Bronchial epithelial cell (primary cell): Measurements from ENCODE around the gene MYO3B. TPM values are rescaled to one million over a fixed set of nuclear protein-coding genes. Genes with fewer than 3 reads are reported as not detected.
"Not testable (repeated sequence)": the region's sequence is repeated elsewhere in the genome, so short reads cannot be mapped to it uniquely, and the experiment has no call there.

Experiments
- DNase-seq: peaks from one replicate; pipeline ENCODE4 v3.0.0-alpha.2; 2010; ENCODE audit warnings: low read depth
- FAIRE-seq: peaks from 2 replicates; lab custom pipeline; 2011; peaks lifted over from hg19 to GRCh38; lab: Jason Lieb, UNC
- H3K27me3 ChIP-seq: 2 replicates; pipeline ENCODE4 v1.5.1; 2011; ENCODE audit warnings: low read length; ENCODE audit not compliant: control insufficient read depth, insufficient read depth
- H3K36me3 ChIP-seq: 2 replicates; pipeline ENCODE4 v1.5.1; 2011; ENCODE audit warnings: low read length; ENCODE audit not compliant: control insufficient read depth, insufficient read depth
- H3K4me3 ChIP-seq: 2 replicates; pipeline ENCODE4 v1.5.1; 2011; ENCODE audit warnings: mild to moderate bottlenecking, low read depth, low read length, control low read depth
- total RNA-seq: library from RNA; depleted of rRNA; stranded (reverse); fragments of >200 nt; gene quantifications from 2 replicates; pipeline ENCODE4 v1.2.1, GENCODE V29; 2014
- TF ChIP-seq, protein P1 (sequence below): IDR thresholded peaks from 2 replicates; pipeline ENCODE4 v1.5.1; 2011; ENCODE audit warnings: mild to moderate bottlenecking, moderate library complexity, low read length, control low read depth, inconsistent platforms; ENCODE audit not compliant: insufficient read depth, severe bottlenecking

MYO3B gene
- total RNA-seq, 1 donor from 2014 or later = under 0.01 TPM

DNA sequence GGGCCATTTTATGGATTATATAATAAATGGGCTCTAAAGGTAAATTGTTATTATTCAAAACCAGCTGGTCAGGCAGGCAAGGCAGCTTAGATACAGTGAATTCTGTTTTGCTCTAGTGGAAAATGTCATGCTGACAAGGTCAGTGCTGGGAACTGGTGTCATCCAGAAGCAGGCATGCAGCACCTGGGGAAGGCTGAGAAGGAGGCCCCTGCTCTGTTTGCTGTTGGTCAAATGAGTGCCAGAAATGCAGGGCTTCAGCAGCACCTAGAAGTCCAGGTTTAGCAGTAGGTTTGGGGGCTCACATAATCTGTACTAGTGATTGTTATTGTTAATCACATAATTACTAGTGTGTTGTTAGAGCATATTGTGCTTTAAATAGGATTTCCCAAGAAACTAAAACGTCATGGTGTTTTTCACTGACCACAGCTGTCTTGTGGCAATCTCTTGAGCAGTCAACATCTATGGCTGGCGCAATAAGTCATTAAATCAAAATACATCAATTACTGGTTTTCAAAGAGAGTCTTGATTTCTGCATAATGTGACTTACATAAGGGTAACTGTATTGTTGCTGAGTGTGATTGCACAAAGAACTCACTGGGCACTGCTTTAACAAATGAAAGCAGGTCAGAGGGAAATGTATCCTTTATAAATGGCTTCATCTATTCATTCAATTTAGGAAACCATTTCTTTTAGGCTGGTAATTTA lies 99.1 kb downstream of the MYO3B start:
- Histone ChIP-seq H3K27me3 (no peaks in the 10 kb centered on the region), H3K4me3 (no peak overlapping the region), H3K36me3 (no peaks in the 10 kb centered on the region)
- DNase-seq (no peak), FAIRE-seq (no peak)
- TF ChIP-seq, protein P1, sequence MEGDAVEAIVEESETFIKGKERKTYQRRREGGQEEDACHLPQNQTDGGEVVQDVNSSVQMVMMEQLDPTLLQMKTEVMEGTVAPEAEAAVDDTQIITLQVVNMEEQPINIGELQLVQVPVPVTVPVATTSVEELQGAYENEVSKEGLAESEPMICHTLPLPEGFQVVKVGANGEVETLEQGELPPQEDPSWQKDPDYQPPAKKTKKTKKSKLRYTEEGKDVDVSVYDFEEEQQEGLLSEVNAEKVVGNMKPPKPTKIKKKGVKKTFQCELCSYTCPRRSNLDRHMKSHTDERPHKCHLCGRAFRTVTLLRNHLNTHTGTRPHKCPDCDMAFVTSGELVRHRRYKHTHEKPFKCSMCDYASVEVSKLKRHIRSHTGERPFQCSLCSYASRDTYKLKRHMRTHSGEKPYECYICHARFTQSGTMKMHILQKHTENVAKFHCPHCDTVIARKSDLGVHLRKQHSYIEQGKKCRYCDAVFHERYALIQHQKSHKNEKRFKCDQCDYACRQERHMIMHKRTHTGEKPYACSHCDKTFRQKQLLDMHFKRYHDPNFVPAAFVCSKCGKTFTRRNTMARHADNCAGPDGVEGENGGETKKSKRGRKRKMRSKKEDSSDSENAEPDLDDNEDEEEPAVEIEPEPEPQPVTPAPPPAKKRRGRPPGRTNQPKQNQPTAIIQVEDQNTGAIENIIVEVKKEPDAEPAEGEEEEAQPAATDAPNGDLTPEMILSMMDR = no peak

DNA sequence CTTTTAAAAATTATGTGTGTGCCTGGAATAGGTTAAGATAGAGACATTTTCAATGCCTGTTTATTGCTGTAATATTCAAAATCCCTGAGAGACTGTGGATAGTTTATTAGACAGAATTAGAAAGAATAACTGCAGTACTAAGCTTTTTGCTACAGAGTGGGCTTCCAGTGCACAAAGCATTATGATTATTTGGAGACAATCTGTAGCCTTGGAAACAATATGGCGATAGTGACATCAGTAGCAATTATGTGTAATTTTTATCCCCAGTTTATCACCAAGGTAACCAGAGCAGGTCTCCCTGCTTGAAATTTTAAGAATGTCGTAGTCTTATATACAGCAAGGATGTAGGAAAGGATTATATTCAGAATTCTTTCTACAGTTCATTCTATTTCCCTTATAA lies 100.0 kb downstream of the MYO3B start:
- TF ChIP-seq, protein P1 = no peak
- no peaks in the 10 kb centered on the region for H3K36me3 ChIP-seq
- peaks cover 3% of the 10 kb centered on the region for H3K27me3 ChIP-seq
- no peak for FAIRE-seq
- no peak overlapping the region for H3K4me3 ChIP-seq
- no peak for DNase-seq

DNA sequence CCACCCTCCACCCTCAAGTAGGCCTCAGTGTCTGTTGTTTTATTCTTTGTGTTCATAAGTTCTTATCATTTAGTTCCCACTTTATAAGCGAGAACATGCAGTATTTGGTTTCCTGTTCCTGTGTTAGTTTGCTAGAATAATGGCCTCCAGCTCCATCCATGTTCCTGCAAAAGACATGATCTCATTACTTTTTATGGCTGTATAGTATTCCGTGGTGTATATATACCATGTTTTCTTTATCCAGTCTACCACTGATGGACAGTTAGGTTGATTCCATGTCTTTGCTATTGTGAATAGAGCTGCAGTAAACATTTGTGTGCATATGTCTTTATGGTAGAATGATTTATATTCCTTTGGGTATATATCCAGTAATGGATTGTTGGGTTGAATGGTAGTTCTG lies 101.7 kb downstream of the MYO3B start:
- H3K4me3 ChIP-seq, DNase-seq, H3K27me3 ChIP-seq, H3K36me3 ChIP-seq, FAIRE-seq: not testable (repeated sequence)

DNA sequence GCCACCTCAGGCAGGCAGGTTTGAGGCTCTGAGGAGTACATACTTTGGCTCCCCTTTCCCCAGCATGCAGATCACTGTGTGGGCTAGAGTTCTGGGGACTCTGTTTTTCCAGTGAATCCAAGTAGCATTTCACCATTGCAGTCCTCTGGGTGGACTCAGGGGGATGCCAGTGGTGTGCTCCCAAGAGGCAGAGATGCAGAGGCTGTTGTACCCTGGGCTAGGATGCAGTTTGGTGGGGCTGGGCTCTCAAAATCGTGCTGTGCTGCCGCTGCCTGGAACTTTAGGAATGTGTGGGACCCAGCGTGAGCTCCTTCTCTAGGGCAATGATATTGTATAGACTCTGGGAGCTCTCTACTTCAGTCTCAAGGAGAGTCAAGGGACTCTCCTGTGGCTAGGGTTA lies 104.9 kb downstream of the MYO3B start:
- FAIRE-seq = no peak
- Histone ChIP-seq H3K36me3 (no peaks in the 10 kb centered on the region), H3K27me3 (peaks cover 3% of the 10 kb centered on the region), H3K4me3 (no peak overlapping the region)
- no peak for DNase-seq
- TF ChIP-seq, protein P1 = no peak

DNA sequence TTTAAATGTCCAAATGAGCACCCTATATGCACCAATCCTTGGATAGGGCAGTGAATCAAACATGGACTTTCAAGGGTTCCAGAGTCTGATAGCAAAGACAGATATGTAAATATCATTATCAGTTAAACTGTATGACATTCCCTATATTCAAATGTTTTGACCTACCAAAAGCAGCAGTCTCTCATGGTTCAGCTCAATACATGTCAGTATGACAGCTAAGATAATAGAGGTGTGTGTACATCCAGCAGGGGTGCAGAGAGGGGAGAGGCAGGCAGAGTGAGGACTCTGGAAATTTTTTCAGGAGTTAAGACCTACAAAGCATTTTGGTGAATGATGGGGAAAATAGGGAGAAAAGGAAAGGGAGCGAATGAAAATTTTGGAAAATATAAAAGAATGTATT lies 106.3 kb downstream of the MYO3B start:
- H3K36me3 ChIP-seq = no peaks in the 10 kb centered on the region
- no peak for FAIRE-seq
- H3K4me3 ChIP-seq = no peak overlapping the region
- DNase-seq = no peak
- peaks cover 5% of the 10 kb centered on the region for H3K27me3 ChIP-seq
- TF ChIP-seq, protein P1 = no peak

DNA sequence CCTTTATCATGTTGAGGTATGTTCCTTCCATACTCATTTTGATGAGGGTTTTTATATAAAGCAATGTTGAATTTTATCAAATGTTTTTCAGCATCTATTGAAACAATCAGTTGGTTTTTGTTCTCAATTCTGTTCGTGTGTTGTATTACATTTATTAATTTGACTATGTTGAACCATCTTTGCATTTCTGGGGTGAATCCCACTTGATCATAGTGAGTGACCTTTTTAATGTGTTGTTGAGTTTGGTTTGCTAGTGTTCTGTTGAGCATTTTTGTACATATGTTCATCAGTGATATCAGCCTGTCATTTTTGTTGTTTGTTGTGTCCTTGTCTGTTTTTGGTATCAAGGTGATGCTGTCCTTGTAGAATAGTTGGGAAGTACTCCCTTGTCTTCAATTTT lies 110.9 kb downstream of the MYO3B start:
- Histone ChIP-seq H3K36me3 (no peaks in the 10 kb centered on the region), H3K27me3 (peaks cover 4% of the 10 kb centered on the region), H3K4me3 (no peak overlapping the region)
- FAIRE-seq (no peak), DNase-seq (no peak)
- TF ChIP-seq, protein P1 = no peak
